Esophagus muscularis mucosa (tissue), 3 donors: ENCODE measurements around the gene PTGFRN.

Experiments
- POLR2A ChIP-seq: fragments of 450-650 bp; IDR thresholded peaks from one replicate; pipeline ENCODE4 v1.6.1; 2017; ENCODE audit warnings: antibody characterized with exemption, moderate library complexity, mild to moderate bottlenecking, low read depth
- TF ChIP-seq, protein P1 (sequence below), 3 experiments: fragments of 200-600 bp in 2 of 3; fragments of 450-650 bp in 1 of 3; sonication (generic) in 2 of 3; IDR thresholded peaks; one replicate each; pipeline ENCODE4 v1.5.1; 2017 to 2019; ENCODE audit warnings: antibody characterized with exemption in 3 of 3, mild to moderate bottlenecking in 2 of 3, moderate library complexity in 1 of 3

DNA sequence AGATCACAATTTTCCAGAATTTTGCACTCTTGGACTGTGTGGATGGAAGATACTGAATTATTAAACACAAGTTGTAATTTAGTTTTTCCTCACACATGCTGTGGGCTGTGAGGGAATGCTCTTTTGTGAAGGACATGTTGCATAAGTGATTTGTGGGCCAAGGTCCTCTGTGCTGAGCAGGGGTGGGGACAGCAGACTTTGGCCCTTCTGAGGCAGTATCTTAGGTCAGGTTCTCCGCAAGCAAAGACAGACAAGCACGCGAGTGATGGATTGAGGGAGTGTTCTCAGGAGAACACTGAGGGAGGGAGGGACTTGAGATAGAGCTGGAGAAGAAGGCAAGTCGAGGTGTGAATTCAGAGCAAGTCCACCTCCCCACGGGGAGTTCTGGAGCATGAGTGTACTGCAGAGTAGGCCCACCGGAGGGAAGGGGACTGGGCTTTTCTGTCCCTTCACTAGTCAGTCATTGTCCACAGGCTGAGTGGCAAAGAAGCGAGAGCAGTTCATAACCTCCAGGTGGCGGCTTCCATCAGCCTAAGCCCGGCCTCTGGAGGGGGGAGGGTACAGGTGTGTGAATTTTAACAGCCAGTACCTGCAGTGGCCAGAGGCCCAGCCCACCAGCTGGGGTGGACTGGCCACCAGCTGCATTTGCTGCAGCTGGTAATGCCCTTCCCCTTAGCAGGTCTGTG is 72.7 kb downstream of the PTGFRN start:
- TF ChIP-seq, protein P1, sequence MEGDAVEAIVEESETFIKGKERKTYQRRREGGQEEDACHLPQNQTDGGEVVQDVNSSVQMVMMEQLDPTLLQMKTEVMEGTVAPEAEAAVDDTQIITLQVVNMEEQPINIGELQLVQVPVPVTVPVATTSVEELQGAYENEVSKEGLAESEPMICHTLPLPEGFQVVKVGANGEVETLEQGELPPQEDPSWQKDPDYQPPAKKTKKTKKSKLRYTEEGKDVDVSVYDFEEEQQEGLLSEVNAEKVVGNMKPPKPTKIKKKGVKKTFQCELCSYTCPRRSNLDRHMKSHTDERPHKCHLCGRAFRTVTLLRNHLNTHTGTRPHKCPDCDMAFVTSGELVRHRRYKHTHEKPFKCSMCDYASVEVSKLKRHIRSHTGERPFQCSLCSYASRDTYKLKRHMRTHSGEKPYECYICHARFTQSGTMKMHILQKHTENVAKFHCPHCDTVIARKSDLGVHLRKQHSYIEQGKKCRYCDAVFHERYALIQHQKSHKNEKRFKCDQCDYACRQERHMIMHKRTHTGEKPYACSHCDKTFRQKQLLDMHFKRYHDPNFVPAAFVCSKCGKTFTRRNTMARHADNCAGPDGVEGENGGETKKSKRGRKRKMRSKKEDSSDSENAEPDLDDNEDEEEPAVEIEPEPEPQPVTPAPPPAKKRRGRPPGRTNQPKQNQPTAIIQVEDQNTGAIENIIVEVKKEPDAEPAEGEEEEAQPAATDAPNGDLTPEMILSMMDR (IDR thresholded peaks at IDR 0.05): no peak
- TF ChIP-seq POLR2A: no peak
